HG02678 (cell line): ENCODE data around the gene NOXA1.

ENCODE experiments used
- ATAC-seq: cut with Tn5 transposase; IDR thresholded peaks from one replicate; pipeline ENCODE4 v1.9.1; 2021; ENCODE audit warnings: mild to moderate bottlenecking, moderate library complexity; ENCODE audit not compliant: unreplicated experiment

Gene NOXA1

GRCh38 chr9:137387891-137388560 is 35.2 kb upstream of the NOXA1 start:
- ATAC-seq, result no peak

- ATAC-seq, result no peak
Observed at GRCh38 chr9:137388589-137389427, 34.4 kb upstream of the NOXA1 start.

DNA sequence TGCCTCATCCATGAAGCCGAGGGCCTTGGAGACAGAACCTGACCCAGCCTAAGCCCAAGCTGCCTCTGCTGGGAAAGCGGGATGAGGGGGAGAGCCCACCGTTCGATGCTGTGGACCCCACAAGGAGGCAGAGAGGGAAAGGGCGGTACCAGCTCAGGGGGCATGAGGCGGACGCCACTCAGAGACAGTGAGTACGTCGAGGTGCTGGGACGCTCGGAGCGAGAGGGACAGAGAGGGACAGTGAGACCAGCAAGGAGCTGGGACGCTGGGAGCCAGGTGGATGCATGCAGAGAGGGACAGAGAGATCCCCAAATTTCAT is 33.8 kb upstream of the NOXA1 start:
- ATAC-seq, result no peak

- ATAC-seq, result no peak
Observed at GRCh38 chr9:137390553-137391410, 32.4 kb upstream of the NOXA1 start.

DNA sequence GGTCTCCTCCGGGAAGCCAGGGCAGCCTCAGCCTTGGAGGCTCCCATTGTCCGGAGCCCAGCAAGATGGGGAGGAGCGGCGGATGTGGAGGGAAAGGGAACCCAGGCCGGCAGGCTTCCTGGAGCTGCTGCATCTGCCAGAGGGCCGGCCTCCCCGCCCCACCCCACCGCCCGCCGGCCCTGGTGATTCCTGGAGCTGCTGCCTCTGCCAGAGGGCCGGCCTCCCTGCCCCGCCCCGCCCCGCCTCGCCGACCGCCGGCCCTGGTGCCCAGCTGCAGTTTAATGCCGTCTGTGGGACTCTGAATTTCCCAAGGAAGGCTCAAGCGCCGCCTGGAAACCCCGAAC is 31.8 kb upstream of the NOXA1 start:
- ATAC-seq, result no peak

DNA sequence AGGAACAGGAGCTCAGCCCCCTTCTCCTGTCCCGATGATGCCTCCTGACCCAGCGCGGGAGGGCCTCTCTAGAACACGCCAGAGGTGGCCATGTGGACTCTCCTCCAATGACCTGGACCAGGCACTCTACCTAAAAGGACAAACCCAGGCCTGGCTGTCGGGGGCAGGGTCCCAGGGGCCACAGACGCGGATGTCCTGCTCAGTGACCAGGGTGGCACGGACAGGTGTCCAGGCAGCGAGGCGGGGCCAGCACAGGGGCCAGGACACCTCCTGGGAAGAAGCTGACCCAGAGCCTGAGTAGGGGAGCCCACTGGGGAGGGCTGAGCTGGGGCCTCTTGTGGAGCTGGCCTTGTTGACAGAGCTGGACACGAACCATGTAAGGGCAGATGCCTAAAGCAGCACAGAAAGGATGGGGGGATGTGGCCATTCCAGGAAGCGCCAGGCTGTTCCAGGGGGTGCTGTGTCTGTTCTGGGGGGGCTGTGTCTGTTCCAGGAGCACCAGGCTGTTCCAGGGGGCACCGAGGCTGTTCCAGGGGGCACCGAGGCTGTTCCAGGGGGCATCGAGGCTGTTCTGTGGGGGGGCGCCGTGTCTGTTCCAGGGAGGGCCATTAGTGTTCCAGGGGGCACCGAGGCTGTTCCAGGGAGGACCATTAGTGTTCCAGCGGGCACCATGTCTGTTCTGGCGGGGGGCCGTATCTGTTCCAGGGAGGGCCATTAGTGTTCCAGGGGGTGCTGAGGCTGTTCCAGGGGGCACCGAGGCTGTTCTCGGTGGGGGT is 30.8 kb upstream of the NOXA1 start:
- ATAC-seq, result no peak

GRCh38 chr9:137393176-137394150 is 29.7 kb upstream of the NOXA1 start:
- no peak for ATAC-seq

DNA sequence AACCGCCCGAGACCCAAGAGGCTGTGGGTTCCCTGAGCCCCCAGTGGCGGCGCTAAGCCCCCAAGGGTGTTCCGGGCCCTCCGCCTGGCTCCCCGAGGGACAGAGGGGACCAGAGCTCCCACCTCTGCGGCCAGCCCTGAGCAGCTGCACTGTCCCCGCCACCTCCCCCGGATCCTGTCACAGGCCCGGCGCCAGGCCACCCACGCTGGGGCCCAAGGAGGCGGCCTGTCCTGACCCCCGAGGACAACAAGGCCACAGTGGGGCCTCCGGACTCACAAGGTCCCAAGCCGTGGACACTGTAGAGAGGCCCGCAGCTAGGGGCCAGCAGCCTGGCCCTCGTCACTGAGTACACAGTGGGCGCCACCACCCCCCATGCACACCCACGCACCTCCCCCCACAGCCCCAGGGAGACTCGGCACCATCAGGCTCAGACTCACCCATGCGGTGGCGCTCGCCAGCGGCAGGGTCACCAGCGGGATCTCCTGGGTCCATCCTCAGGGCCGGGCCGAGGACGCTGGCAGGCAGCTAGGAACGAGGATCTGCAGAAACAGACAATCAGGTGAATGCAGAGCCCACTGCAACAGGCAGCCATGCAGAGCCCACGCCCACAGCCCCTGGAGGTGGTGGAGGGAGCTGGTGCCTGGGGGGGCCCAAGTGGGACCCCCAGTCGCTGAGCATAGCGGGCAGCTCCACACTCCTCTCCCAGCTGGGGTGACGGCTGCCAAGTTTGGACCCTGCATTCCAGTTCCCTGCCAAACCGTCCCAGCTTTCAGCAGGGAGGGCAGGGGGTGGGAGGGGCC is 28.1 kb upstream of the NOXA1 start:
- ATAC-seq, result no peak

- no peak for ATAC-seq
Observed at GRCh38 chr9:137395666-137396010, 27.6 kb upstream of the NOXA1 start.

DNA sequence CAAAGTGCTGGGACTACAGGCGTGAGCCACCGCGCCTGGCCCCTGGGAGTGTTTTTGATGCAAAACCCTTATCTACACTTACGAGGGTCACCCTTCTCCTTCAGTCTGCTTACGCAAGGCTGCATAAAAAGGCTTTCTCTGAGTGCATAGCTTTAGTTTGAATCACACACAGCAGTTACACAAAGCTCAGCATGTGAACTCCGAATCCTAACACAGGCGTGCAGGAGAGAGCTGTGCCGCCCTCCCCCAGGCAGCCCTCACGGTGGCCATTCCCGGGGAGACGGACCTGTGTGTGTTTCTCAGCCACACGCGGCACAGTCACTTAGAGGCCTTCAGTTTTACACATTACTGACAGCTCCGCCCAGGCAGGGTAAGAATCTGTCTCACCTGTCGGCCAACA is 27.0 kb upstream of the NOXA1 start:
- ATAC-seq, result no peak

DNA sequence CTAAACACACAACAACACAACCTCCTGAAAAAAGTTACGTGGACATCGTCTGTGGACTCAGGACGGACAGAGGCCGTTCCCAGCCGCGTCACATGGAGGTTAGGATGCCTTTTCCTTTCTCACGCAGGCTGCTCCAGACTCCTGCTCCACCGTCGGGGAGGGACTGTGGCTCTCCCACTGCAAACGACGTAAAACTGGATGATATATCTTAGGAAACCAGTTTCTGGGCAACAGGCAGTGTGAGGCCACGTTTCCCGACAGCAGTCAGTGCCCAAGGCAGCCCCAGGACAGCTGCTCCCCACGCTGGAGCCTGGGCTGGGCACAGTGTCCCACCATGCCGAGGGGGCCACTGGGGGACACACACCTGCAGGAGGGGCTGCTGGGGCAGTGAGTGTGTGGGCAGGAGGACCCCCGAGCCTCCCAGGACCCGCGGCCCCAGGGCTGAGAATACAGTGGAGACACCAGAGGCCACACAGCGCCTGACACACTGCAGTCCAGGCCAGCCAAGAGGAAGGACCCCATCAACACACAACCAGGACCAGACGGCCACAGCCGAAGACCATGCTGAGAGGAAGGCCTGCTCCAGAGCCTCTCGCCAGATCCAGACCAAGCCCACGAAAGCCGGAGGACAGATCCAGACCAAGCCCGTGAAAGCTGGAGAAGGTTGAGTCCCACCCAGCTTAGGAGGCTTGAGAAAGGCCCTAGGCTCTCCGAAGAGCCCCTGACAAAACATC is 26.4 kb upstream of the NOXA1 start:
- no peak for ATAC-seq

DNA sequence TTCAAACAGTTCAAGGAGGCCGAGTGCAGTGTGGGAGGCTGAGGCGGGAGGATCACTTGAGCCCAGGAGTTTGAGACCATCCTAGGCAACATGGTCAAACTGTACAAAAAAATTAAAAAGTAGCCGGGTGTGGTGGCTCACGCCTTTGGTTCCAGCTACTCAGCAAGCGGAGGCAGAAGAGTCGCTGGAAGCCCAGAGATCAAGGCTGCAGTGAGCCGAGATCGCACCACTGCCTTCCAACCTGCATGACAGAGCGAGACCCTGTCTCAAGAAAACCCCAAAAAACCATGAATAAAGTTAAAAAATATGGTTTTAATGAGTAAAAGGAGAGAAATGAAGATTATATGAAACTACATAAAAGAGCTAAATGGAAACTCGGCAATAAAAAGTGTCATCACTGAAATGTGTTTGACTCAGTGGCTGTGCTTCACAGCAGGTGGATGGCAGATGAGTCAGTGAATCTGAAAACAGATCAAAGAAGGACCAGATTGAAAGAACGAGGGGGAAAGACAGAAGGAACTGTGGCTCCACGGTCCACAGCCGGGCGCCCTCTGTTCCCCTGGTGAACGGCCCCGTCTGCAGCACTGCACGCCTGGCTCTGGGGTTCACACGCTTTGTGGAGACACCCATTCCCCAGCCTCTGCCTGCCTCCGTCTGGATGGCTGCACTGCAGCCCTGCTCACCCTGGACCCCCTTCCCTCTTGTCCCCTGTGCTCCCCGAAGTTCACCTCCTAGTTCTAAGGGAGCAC is 25.3 kb upstream of the NOXA1 start:
- ATAC-seq, result no peak

- no peak for ATAC-seq
Observed at GRCh38 chr9:137398561-137399468, 24.4 kb upstream of the NOXA1 start.

DNA sequence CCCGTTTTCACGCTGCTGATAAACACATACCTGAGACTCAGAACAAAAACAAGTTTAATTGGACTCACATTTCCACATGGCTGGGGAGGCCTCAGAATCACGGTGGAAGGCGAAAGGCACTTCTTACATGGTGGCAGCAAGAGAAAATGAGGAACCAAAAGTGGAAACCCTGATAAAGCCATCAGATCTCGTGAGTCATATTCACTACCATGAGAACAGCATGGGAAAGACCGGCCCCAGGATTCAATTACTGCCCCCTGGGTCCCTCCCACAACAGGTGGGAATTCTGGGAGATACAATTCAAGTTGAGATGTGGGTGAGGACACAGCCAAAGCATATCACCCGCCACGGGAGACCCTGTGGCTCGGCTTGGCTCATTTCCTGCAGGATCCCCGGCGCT is 20.4 kb upstream of the NOXA1 start:
- ATAC-seq, result no peak

DNA sequence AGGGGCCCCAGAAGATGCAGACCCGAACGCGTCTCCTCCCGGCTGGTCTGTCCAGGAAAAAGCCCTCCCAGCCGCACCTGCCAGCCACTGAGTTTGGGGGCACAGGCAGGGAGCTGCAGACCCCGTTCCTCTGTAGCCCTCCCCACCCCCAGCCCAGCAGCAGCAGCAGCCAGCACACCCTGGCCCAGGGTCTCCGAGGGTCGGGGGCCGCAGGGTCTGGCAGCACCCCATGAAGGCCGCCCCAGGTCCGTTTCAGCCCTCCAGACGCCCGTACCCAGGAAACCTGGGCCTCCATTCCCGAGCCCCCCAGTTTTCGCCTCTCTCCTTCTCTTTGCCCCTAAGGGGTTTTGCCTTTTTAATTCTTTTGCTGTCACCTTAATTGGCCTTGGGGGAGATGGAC is 19.9 kb upstream of the NOXA1 start:
- ATAC-seq, result no peak

DNA sequence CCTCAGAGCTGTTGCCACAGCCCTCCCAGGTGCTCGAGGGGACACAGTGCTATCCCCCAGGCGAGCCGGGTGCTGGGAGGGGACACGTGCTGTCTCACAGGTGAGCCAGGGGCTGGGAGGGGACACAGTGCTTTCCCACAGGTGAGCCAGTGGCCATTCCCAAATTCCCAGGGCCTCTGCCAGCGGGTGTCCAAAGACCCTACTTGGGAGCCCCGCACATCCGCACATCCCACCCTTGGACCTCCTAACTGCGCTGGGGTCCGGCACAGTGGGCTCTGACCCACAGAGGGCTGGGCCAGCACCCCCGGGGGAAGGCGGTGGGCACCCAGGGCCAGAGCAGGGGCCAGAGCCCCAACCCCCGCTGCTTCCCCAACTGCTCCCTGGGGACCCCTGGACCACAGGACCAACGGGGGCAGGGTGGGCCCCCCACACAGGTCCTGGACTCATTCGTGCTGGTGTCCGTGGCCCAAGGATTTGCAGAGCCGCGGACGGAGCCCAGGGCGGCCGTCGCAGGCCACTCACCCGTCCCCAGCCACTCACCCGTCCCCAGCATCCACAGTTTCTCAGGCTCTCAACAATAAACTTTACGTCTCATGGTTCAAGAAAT is 18.1 kb upstream of the NOXA1 start:
- ATAC-seq, result no peak
